Neutrophil (primary cell): ENCODE results near the gene MIB1.
A peak's percentile ranks its signal among the peaks of the same experiment; 100 is the strongest.
"Not testable (repeated sequence)": the region's sequence is repeated elsewhere in the genome, so short reads cannot be mapped to it uniquely, and the experiment has no call there.

Experiments
- H3K27ac ChIP-seq: fragments of 200-600 bp; sonication (generic); 2 replicates; pipeline ENCODE4 v1.5.1; 2016; ENCODE audit warnings: mild to moderate bottlenecking, moderate library complexity
- H3K27me3 ChIP-seq: fragments of 200-600 bp; sonication (generic); 2 replicates; pipeline ENCODE4 v1.6.0; 2016; ENCODE audit warnings: mild to moderate bottlenecking
- H3K36me3 ChIP-seq: fragments of 200-600 bp; sonication (generic); 2 replicates; pipeline ENCODE4 v1.5.1; 2017
- H3K4me1 ChIP-seq, 2 experiments: fragments of 200-600 bp in 1 of 2; sonication (generic) in 1 of 2; 1 replicate in 1 of 2; 2 replicates in 1 of 2; pipeline versions ENCODE4 v1.5.1 to v1.6.1; 2013 to 2016; ENCODE audit warnings: low read depth in 1 of 2, low read length in 1 of 2, mild to moderate bottlenecking in 1 of 2, moderate library complexity in 1 of 2; ENCODE audit not compliant: control insufficient read depth in 1 of 2, insufficient read depth in 1 of 2
- H3K4me3 ChIP-seq, 2 experiments: fragments of 200-600 bp in 1 of 2; sonication (generic) in 1 of 2; 1 replicate in 1 of 2; 2 replicates in 1 of 2; pipeline ENCODE4 v1.5.1; 2013 to 2016; ENCODE audit warnings: low read depth in 1 of 2, low read length in 1 of 2, mild to moderate bottlenecking in 1 of 2, moderate library complexity in 1 of 2
- H3K9me3 ChIP-seq: fragments of 200-600 bp; sonication (generic); 2 replicates; pipeline ENCODE4 v1.5.1; 2016
- CTCF ChIP-seq: fragments of 200-600 bp; sonication (generic); IDR thresholded peaks from 2 replicates; pipeline ENCODE4 v1.5.1; 2016; ENCODE audit warnings: antibody characterized with exemption

Gene MIB1

DNA sequence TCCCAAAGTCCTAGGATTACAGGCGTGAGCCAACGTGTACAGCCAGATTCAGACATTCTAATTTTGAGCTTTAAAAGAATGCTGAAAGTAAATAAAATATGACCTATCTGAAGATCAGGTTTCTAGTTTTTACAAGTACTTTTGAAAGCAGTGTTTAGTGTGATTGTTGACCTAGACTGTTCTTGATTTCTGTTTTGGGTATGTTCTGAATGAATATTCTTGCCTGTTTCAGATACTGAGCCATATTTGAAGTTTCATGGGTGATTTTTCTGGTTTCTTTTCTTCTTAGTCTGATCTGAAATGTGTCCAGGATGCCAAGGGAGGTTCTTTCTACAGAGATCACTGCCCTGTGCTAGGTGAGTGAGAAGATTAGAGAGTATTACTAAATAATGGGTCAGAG, 37.2 kb downstream of the MIB1 start:
- H3K4me3 ChIP-seq, result no peak overlapping the region
- H3K36me3 ChIP-seq, result peaks cover 36% of the 10 kb centered on the region
- H3K27me3 ChIP-seq, result no peaks in the 10 kb centered on the region
- no peak for TF ChIP-seq CTCF
- no peak overlapping the region for H3K27ac ChIP-seq
- H3K4me1 ChIP-seq, result no peaks in the 10 kb centered on the region
- no peaks in the 10 kb centered on the region for H3K9me3 ChIP-seq

DNA sequence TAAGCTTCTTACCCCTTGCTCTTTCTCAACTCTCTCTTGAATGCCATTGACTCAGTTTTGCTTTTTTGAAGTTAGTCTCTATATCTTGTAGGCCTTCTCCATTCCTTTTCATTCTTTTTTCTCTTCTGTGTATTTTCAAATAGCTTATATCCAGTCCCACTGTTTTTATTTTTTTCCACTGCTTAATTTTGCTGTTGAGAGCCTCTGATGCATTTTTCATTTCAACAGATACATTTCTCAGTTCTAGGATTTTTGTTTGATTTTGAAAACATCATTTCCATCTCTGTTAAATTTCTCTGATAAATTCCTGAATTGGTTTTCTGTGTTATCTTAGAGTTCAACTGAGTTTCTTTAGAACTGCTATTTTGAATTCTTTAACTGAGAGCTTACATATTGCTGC, 45.9 kb downstream of the MIB1 start:
- Histone ChIP-seq H3K4me3 (no peak overlapping the region), H3K27ac (no peak overlapping the region), H3K4me1 (peaks cover 3% of the 10 kb centered on the region in 2 experiments), H3K36me3 (peaks cover 22% of the 10 kb centered on the region), H3K9me3 (no peaks in the 10 kb centered on the region), H3K27me3 (no peaks in the 10 kb centered on the region)
- no peak for TF ChIP-seq CTCF

GRCh38 chr18:21796089-21796488, 55.5 kb downstream of the MIB1 start:
- H3K27me3 ChIP-seq, H3K4me1 ChIP-seq, H3K9me3 ChIP-seq, H3K4me3 ChIP-seq, H3K36me3 ChIP-seq, H3K27ac ChIP-seq: not testable (repeated sequence)

DNA sequence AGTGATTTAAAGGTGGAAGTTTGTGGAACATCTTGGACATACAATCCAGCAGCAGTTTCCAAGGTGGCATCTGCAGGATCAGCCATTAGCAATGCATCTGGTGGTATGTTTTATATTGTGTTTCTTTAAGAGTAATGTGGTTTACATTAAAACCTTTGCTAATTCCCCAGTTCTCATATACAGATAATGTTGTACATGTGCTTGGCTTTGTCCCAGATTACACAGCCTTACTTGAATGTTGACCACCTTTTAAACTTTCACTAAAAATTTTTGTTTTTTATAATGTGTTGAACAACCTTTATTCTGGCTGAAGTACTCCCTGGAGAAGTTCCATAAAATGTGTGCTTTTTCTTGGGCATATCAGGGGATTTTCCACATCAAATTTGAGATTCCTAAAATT, 57.5 kb downstream of the MIB1 start:
- peaks cover 6 to 8% of the 10 kb centered on the region in 2 experiments for H3K4me1 ChIP-seq
- H3K36me3 ChIP-seq, result no peaks in the 10 kb centered on the region
- no peak for TF ChIP-seq CTCF
- no peak overlapping the region for H3K27ac ChIP-seq
- no peak overlapping the region for H3K4me3 ChIP-seq
- H3K27me3 ChIP-seq, result no peaks in the 10 kb centered on the region
- H3K9me3 ChIP-seq, result no peaks in the 10 kb centered on the region

GRCh38 chr18:21799721-21800120, 59.1 kb downstream of the MIB1 start:
- H3K27me3 ChIP-seq, result no peaks in the 10 kb centered on the region
- no peaks in the 10 kb centered on the region for H3K9me3 ChIP-seq
- H3K27ac ChIP-seq, result no peak overlapping the region
- H3K4me3 ChIP-seq, result no peak overlapping the region
- peaks cover 19 to 23% of the 10 kb centered on the region in 2 experiments for H3K4me1 ChIP-seq
- H3K36me3 ChIP-seq, result no peaks in the 10 kb centered on the region
- no peak for TF ChIP-seq CTCF

DNA sequence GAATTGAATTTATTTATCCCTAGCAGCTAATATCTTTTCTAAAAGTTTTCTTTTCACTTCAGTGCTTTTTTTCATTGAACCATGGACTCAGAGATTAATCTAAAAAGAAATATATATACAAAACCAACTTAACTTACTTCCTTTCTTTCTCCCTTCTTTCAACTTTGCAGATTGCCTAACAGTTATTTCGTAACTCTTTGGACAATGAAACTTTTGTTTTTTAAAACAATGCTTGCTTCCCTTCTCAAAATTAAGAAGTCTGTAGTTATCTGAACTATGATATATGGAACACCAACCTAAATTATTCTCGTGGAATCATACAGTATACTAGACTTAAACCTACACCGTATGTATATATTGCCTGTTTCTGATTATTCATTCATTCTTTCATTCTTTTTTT, 62.9 kb downstream of the MIB1 start:
- Histone ChIP-seq H3K4me1 (peaks cover 19 to 23% of the 10 kb centered on the region in 2 experiments), H3K4me3 (peak overlapping the region; percentile 19 to 20), H3K36me3 (no peaks in the 10 kb centered on the region), H3K9me3 (no peaks in the 10 kb centered on the region), H3K27me3 (no peaks in the 10 kb centered on the region), H3K27ac (peak overlapping the region; percentile 80)
- TF ChIP-seq CTCF, result no peak
